ENCODE data around the gene KLHDC8B.

Gene KLHDC8B

GRCh38 chr3:49163609-49164008 lies 7.8 kb upstream of the KLHDC8B start:
- Histone ChIP-seq H3K27me3 (ENCODE audit: insufficient read depth, low read length) (no peaks in the 10 kb centered on the region), H3K4me1 (ENCODE audit: insufficient read depth, low read length) (peaks cover 9% of the 10 kb centered on the region), H2AFZ (ENCODE audit: low read depth, low read length) (no peak overlapping the region), H3K36me3 (ENCODE audit: insufficient read depth, low read length) (peaks cover 24% of the 10 kb centered on the region), H3K9me3 (ENCODE audit: low read length) (no peaks in the 10 kb centered on the region), H3K4me3 (ENCODE audit: low read length) (no peak overlapping the region)

GRCh38 chr3:49164983-49165720 lies 6.2 kb upstream of the KLHDC8B start:
- Histone ChIP-seq H3K9me3 (ENCODE audit: low read length) (no peaks in the 10 kb centered on the region), H3K4me1 (ENCODE audit: insufficient read depth, low read length) (peaks cover 9% of the 10 kb centered on the region), H2AFZ (ENCODE audit: low read depth, low read length) (no peak overlapping the region), H3K4me3 (ENCODE audit: low read length) (peak overlapping the region; percentile 88), H3K36me3 (ENCODE audit: insufficient read depth, low read length) (peaks cover 24% of the 10 kb centered on the region), H3K27me3 (ENCODE audit: insufficient read depth, low read length) (no peaks in the 10 kb centered on the region)

GRCh38 chr3:49165771-49166751 lies 5.3 kb upstream of the KLHDC8B start, which contains the start of gene CCDC71:
Gene CCDC71 (minus strand): TSS chr3:49166331. CDS start chr3:49164208, 2,123 bp downstream.
- Histone ChIP-seq H3K4me3 (ENCODE audit: low read length) (peak within 1 kb of the TSS; percentile 88), H2AFZ (ENCODE audit: low read depth, low read length) (peak within 1 kb of the TSS; percentile 18), H3K9me3 (ENCODE audit: low read length) (no peaks in the 10 kb centered on the region), H3K36me3 (ENCODE audit: insufficient read depth, low read length) (peaks cover 24% of the 10 kb centered on the region), H3K4me1 (ENCODE audit: insufficient read depth, low read length) (peaks cover 14% of the 10 kb centered on the region), H3K27me3 (ENCODE audit: insufficient read depth, low read length) (no peaks in the 10 kb centered on the region)

GRCh38 chr3:49166752-49167556 lies 4.4 kb upstream of the KLHDC8B start:
- H3K4me1 ChIP-seq (ENCODE audit: insufficient read depth, low read length), result peaks cover 18% of the 10 kb centered on the region
- peak overlapping the region; percentile 18 for H2AFZ ChIP-seq (ENCODE audit: low read depth, low read length)
- H3K36me3 ChIP-seq (ENCODE audit: insufficient read depth, low read length), result peaks cover 19% of the 10 kb centered on the region
- H3K9me3 ChIP-seq (ENCODE audit: low read length), result no peaks in the 10 kb centered on the region
- peak overlapping the region; percentile 88 for H3K4me3 ChIP-seq (ENCODE audit: low read length)
- H3K27me3 ChIP-seq (ENCODE audit: insufficient read depth, low read length), result no peaks in the 10 kb centered on the region

- Histone ChIP-seq H3K36me3 (ENCODE audit: insufficient read depth, low read length) (peaks cover 12% of the 10 kb centered on the region), H2AFZ (ENCODE audit: low read depth, low read length) (peak overlapping the region; percentile 22), H3K9me3 (ENCODE audit: low read length) (no peaks in the 10 kb centered on the region), H3K27me3 (ENCODE audit: insufficient read depth, low read length) (no peaks in the 10 kb centered on the region), H3K4me1 (ENCODE audit: insufficient read depth, low read length) (peaks cover 44% of the 10 kb centered on the region), H3K4me3 (ENCODE audit: low read length) (peak overlapping the region; percentile 77)
These were observed 667 bp upstream of the KLHDC8B start for GRCh38 chr3:49170744-49171118.

GRCh38 chr3:49171775-49172500 lies 540 bp downstream of the KLHDC8B start:
- H2AFZ ChIP-seq (ENCODE audit: low read depth, low read length), result no peak overlapping the region
- H3K9me3 ChIP-seq (ENCODE audit: low read length), result no peaks in the 10 kb centered on the region
- H3K4me1 ChIP-seq (ENCODE audit: insufficient read depth, low read length), result peaks cover 44% of the 10 kb centered on the region
- H3K27me3 ChIP-seq (ENCODE audit: insufficient read depth, low read length), result no peaks in the 10 kb centered on the region
- peak overlapping the region; percentile 77 for H3K4me3 ChIP-seq (ENCODE audit: low read length)
- H3K36me3 ChIP-seq (ENCODE audit: insufficient read depth, low read length), result peaks cover 18% of the 10 kb centered on the region

- Histone ChIP-seq H3K36me3 (ENCODE audit: insufficient read depth, low read length) (peaks cover 18% of the 10 kb centered on the region), H3K27me3 (ENCODE audit: insufficient read depth, low read length) (no peaks in the 10 kb centered on the region), H2AFZ (ENCODE audit: low read depth, low read length) (no peak overlapping the region), H3K4me3 (ENCODE audit: low read length) (peak overlapping the region; percentile 77), H3K9me3 (ENCODE audit: low read length) (no peaks in the 10 kb centered on the region), H3K4me1 (ENCODE audit: insufficient read depth, low read length) (peaks cover 44% of the 10 kb centered on the region)
These were observed 1.2 kb downstream of the KLHDC8B start for GRCh38 chr3:49172551-49173041.

GRCh38 chr3:49173116-49173791 lies 1.9 kb downstream of the KLHDC8B start:
- H3K4me3 ChIP-seq (ENCODE audit: low read length), result peak overlapping the region; percentile 77

GRCh38 chr3:49173792-49174170 lies 2.4 kb downstream of the KLHDC8B start:
- no peak overlapping the region for H2AFZ ChIP-seq (ENCODE audit: low read depth, low read length)
- peaks cover 21% of the 10 kb centered on the region for H3K36me3 ChIP-seq (ENCODE audit: insufficient read depth, low read length)
- peaks cover 44% of the 10 kb centered on the region for H3K4me1 ChIP-seq (ENCODE audit: insufficient read depth, low read length)
- H3K4me3 ChIP-seq (ENCODE audit: low read length), result peak overlapping the region; percentile 25
- no peaks in the 10 kb centered on the region for H3K9me3 ChIP-seq (ENCODE audit: low read length)
- H3K27me3 ChIP-seq (ENCODE audit: insufficient read depth, low read length), result no peaks in the 10 kb centered on the region

More at GRCh38 chr3:49173116-49173791, 1.9 kb downstream of the KLHDC8B start:
- Histone ChIP-seq H3K36me3 (ENCODE audit: insufficient read depth, low read length) (peaks cover 21% of the 10 kb centered on the region), H3K27me3 (ENCODE audit: insufficient read depth, low read length) (no peaks in the 10 kb centered on the region), H3K9me3 (ENCODE audit: low read length) (no peaks in the 10 kb centered on the region), H3K4me1 (ENCODE audit: insufficient read depth, low read length) (peaks cover 44% of the 10 kb centered on the region), H2AFZ (ENCODE audit: low read depth, low read length) (no peak overlapping the region)

GRCh38 chr3:49174397-49174985 lies 3.1 kb downstream of the KLHDC8B start:
- Histone ChIP-seq H3K27me3 (ENCODE audit: insufficient read depth, low read length) (no peaks in the 10 kb centered on the region), H3K4me1 (ENCODE audit: insufficient read depth, low read length) (peaks cover 44% of the 10 kb centered on the region), H3K36me3 (ENCODE audit: insufficient read depth, low read length) (peaks cover 21% of the 10 kb centered on the region), H3K9me3 (ENCODE audit: low read length) (no peaks in the 10 kb centered on the region), H2AFZ (ENCODE audit: low read depth, low read length) (no peak overlapping the region), H3K4me3 (ENCODE audit: low read length) (peak overlapping the region; percentile 23)

- no peak overlapping the region for H3K4me3 ChIP-seq (ENCODE audit: low read length)
- H3K4me1 ChIP-seq (ENCODE audit: insufficient read depth, low read length), result peaks cover 43% of the 10 kb centered on the region
These were observed 4.1 kb downstream of the KLHDC8B start for GRCh38 chr3:49175530-49175929.

More at GRCh38 chr3:49175530-49175929, 4.1 kb downstream of the KLHDC8B start:
- H3K27me3 ChIP-seq (ENCODE audit: insufficient read depth, low read length), result no peaks in the 10 kb centered on the region
- H2AFZ ChIP-seq (ENCODE audit: low read depth, low read length), result no peak overlapping the region
- H3K36me3 ChIP-seq (ENCODE audit: insufficient read depth, low read length), result peaks cover 21% of the 10 kb centered on the region
- H3K9me3 ChIP-seq (ENCODE audit: low read length), result no peaks in the 10 kb centered on the region
